VCaP (cell line): ENCODE results near the gene MB21D2.

Experiments used
- H3K27ac ChIP-seq: fragments of 450-650 bp; 2 replicates; pipeline ENCODE4 v1.5.1; 2017
- TF ChIP-seq, protein P1 (sequence below): fragments of 450-650 bp; conservative IDR thresholded peaks from 2 replicates; pipeline ENCODE4 v1.5.1; 2017; ENCODE audit warnings: mild to moderate bottlenecking, moderate library complexity

Gene MB21D2

DNA sequence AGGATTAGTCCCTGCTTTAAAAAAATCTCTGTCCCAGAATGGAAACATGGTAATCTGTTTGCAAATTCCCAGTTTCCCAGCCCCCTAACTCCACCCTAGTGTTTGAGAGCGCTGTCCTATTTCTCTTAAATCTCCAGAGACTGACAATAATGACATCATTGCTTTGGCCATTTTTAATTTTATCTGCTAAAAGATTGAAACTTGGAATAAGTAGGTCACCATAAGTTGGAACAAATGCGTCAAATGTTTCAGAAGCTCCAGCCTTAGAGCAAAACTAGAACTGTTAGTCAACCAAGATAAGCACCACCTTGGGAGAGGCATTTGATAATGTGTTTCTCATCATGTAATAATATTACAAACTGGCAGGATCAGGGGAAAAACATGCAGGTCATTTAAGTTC, 25.7 kb upstream of the MB21D2 start:
- TF ChIP-seq, protein P1, sequence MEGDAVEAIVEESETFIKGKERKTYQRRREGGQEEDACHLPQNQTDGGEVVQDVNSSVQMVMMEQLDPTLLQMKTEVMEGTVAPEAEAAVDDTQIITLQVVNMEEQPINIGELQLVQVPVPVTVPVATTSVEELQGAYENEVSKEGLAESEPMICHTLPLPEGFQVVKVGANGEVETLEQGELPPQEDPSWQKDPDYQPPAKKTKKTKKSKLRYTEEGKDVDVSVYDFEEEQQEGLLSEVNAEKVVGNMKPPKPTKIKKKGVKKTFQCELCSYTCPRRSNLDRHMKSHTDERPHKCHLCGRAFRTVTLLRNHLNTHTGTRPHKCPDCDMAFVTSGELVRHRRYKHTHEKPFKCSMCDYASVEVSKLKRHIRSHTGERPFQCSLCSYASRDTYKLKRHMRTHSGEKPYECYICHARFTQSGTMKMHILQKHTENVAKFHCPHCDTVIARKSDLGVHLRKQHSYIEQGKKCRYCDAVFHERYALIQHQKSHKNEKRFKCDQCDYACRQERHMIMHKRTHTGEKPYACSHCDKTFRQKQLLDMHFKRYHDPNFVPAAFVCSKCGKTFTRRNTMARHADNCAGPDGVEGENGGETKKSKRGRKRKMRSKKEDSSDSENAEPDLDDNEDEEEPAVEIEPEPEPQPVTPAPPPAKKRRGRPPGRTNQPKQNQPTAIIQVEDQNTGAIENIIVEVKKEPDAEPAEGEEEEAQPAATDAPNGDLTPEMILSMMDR: no peak
- no peak overlapping the region for H3K27ac ChIP-seq

DNA sequence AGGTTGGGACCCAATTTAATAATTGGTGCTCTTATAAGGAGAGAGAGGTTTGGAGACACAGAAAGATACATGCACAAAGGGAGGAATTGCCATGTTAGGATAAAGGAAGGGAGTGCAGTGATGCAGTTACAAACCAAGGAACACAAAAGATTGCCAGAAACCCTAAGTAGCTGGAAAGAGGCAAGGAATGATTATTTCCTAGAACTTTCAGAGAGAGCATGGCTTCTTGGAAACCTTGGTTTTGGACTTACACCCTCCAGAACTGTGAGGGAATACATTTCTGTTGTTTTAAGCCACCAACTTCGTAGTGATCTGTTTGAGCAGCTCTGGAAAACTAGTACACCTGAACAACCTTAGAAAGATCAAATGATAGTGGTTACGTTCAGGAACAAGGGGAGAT, 25.0 kb upstream of the MB21D2 start:
- H3K27ac ChIP-seq: no peak overlapping the region
- TF ChIP-seq, protein P1: no peak

DNA sequence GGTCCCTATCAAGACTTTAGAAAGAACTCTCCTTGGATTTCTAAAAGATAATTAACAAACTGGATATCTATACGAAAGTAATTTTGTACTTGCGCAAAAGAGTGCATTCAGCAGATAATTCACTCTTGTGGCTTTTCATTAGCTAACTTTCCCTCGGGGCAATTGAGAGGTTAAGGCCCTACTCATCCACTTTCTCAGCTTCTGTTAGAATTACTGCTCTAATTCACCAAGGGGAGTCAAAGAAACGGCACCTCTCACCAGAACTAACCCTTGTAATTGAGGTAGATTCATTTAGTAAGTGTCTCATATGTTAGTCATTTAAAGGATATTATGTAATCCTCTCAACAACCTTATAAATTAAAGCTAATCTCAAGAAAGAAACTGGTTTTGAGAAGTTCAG, 22.5 kb upstream of the MB21D2 start:
- no peak overlapping the region for H3K27ac ChIP-seq
- TF ChIP-seq, protein P1: no peak

DNA sequence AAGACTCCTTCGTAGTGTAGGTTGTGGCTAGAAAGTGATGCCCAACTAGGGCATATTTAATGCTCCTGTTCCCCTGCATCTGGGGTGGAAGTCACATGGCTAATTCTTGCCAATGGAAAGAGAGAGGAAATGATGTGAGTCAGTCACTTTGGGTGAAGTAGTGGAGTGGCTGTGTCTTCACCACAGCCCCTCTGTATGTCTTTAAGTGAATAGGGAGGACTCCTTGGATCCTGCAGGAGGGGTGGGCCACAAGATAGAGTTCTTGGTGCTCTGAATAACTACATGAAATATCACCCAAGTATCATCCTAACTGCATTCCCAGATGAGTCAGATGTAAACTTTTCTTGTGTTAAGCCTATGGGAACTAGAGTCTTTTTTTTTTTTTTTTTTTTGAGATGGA, 17.8 kb upstream of the MB21D2 start:
- TF ChIP-seq, protein P1: no peak
- H3K27ac ChIP-seq: no peak overlapping the region

DNA sequence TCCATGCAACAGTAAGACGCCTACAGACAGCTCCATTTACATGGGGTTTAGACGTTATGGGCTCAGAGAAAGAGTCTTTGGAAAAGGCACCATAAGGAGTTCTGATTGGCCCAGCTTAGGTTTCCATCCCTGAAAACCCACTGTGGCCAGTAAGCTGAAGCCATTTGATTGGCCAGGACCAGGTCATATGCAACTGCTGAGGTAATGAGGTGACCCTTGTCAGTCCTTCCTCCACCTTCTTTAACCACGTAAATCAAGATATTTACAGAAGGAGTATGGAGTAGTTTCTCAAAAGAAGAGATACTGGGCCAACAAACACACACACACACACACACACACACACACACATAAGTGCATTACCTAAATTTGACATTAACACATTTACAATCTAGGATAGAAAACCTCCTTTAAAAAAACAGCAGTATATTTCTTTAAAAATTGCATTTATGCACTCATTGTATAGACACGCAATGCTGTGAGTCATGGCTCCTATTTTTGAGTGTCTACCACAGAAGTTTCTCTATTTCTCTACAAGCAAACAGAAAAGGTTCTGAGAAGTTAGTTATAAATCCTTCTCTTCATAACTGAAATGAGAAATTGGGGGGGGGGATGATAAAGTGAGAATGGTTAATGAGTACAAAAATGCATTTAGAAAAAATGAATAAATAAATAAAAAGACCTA, 16.3 kb upstream of the MB21D2 start:
- TF ChIP-seq, protein P1: no peak

DNA sequence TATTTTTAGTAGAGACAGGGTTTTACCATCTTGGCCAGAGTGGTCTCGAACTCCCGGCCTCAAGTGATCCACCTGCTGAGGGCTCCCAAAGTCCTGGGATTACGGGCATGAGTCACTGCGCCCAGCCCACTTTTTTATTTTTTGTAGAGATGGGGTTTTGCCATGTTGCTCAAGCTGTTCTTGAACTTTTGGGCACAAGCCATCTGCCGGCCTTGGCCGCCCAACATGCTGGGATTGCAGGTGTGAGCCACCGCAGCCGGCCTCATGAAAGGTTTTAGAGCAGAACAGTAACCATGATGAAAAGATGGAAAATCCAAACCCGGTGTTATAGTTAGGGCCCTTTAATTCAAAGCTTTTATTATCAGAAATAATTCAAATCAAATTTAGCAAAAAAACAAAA, 15.6 kb upstream of the MB21D2 start:
- no peak overlapping the region for H3K27ac ChIP-seq
- TF ChIP-seq, protein P1: no peak

More for the DNA sequence above, 16.3 kb upstream of the MB21D2 start:
- no peak overlapping the region for H3K27ac ChIP-seq

DNA sequence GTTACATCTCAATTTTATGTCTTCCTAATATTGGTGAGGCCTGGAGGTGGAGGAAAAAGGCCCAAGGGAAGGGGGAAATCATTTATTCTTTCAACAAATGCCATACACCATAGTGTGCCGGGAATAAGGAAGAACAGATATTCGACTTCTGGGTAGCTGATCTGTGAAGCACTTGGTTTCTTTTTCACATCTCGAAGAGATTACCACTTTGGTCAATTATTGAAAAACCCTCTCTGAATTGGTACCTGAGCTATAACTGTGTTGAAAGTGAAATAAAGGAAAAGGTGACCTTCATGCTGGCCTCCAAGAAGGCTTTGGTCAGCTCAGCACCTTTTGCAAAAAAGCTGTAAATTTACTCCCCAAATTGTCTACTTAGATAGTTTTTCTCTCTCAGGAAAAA, 14.2 kb upstream of the MB21D2 start:
- H3K27ac ChIP-seq: no peak overlapping the region
- TF ChIP-seq, protein P1: no peak
